ENCODE data around the gene CALN1. TPM values are rescaled to one million over a fixed set of nuclear protein-coding genes. Genes with fewer than 3 reads are reported as not detected.
"Not testable (repeated sequence)": the region's sequence is repeated elsewhere in the genome, so short reads cannot be mapped to it uniquely, and the experiment has no call there.

Gene CALN1
- total RNA-seq, 1 donor: under 0.01 TPM

DNA sequence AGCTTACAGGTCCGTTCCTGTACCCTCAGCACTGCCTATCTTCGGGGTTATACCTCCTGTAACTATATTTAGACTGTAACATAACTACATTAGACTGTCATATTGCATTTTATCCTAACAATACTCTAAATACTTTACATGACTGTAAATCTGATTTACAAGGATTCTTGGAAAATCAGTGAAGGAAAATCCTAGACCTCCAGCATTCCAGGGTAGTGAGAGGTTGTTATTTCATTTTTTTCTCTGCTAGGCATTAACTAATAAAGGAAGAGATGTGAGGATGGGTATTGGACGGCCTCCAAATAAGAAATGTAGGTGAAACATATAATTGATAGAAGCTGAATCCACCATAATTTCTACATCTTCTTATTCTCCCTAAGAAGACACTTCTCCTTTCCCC, 569.4 kb downstream of the CALN1 start:
- no peak overlapping the region for H3K4me3 ChIP-seq (ENCODE audit: low read depth, low read length)
- TF ChIP-seq, protein P1, sequence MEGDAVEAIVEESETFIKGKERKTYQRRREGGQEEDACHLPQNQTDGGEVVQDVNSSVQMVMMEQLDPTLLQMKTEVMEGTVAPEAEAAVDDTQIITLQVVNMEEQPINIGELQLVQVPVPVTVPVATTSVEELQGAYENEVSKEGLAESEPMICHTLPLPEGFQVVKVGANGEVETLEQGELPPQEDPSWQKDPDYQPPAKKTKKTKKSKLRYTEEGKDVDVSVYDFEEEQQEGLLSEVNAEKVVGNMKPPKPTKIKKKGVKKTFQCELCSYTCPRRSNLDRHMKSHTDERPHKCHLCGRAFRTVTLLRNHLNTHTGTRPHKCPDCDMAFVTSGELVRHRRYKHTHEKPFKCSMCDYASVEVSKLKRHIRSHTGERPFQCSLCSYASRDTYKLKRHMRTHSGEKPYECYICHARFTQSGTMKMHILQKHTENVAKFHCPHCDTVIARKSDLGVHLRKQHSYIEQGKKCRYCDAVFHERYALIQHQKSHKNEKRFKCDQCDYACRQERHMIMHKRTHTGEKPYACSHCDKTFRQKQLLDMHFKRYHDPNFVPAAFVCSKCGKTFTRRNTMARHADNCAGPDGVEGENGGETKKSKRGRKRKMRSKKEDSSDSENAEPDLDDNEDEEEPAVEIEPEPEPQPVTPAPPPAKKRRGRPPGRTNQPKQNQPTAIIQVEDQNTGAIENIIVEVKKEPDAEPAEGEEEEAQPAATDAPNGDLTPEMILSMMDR (IDR thresholded peaks at IDR 0.05; ENCODE audit: insufficient read depth, low read depth, low read length): no peak
- no peak for DNase-seq (ENCODE audit: low read depth)

DNA sequence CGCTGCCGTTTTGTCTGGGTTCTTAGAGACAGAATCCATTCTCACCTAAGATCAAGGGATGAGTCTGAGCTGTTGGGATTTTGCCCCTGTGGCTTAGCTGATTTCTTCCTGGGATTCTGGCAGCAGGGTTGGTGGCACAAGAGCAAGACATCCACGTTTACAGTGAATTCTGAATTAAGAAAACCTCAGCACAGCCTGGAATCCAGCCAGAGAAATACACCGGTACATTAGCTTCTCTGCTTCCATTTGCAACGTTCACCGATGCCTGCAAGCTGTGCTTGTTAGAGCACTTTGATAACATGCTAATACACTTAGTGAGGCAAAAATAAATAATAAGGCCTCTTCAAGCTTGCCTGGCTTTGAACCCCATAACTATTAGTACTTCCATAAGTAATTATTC, 569.8 kb downstream of the CALN1 start:
- no peak for DNase-seq (ENCODE audit: low read depth)
- TF ChIP-seq, protein P1 (IDR thresholded peaks at IDR 0.05; ENCODE audit: insufficient read depth, low read depth, low read length): no peak
- H3K4me3 ChIP-seq (ENCODE audit: low read depth, low read length): no peak overlapping the region

DNA sequence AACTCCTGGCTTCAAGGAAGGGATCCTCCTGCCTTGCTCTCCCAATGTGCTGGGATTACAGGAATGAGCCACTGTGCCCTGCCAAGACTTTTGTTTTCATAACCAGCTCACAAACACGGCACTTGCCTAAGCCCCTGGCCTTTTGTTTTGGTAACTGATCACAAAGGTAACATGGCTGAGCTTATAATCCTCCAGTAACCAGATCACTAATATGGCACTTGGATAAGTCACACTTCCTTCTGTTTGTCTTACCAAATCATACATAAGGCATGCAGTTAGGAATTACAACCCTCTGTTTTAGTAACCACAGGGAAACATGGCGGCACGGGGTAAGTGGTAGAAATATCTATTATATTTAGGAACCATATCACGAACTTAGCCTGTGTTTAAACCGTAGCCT, 577.1 kb downstream of the CALN1 start:
- TF ChIP-seq, protein P1 (IDR thresholded peaks at IDR 0.05; ENCODE audit: insufficient read depth, low read depth, low read length): no peak

DNA sequence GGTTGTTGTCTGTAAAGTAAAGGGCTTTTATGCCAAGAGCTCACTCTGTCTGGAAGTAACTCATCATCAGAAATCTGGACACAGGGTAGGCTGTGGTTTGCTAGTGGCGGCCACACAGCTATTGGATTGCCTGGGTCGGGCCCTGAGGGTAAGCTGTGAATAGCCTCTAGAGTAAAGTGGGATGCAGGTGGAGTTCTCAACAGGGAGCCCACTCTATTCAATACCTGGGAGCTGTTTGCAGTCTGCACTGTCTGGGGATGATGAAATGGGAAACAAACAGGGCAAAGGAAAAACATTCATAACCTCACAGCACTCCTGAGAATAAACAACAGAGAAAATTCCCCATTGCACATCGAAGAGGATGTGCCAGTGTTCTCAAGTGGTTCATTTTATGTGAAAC, 582.6 kb downstream of the CALN1 start:
- no peak for DNase-seq (ENCODE audit: low read depth)
- TF ChIP-seq, protein P1 (IDR thresholded peaks at IDR 0.05; ENCODE audit: insufficient read depth, low read depth, low read length): no peak
- H3K4me3 ChIP-seq (ENCODE audit: low read depth, low read length): no peak overlapping the region

More for the DNA sequence above, 577.1 kb downstream of the CALN1 start:
- H3K4me3 ChIP-seq (ENCODE audit: low read depth, low read length): no peak overlapping the region
- DNase-seq (ENCODE audit: low read depth): no peak

DNA sequence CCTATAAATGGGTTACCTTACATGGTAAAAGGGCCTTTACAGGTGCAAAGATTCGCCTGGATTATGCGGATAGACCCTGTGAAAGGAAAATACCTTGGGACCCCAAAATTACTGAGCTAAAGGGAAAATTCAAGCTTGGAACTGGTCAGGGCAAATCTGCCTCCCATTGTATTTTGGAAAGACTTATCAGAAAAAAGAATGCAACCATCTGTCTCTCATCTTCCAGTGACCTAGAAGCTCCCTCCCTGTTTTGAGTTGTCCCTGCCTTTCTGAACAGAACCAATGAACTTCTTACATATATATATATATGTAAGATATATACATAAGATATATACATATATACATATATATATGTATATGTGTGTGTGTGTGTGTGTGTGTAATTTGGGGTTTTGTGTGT, 583.8 kb downstream of the CALN1 start:
- DNase-seq (ENCODE audit: low read depth): no peak
- no peak overlapping the region for H3K4me3 ChIP-seq (ENCODE audit: low read depth, low read length)
- TF ChIP-seq, protein P1 (IDR thresholded peaks at IDR 0.05; ENCODE audit: insufficient read depth, low read depth, low read length): no peak

DNA sequence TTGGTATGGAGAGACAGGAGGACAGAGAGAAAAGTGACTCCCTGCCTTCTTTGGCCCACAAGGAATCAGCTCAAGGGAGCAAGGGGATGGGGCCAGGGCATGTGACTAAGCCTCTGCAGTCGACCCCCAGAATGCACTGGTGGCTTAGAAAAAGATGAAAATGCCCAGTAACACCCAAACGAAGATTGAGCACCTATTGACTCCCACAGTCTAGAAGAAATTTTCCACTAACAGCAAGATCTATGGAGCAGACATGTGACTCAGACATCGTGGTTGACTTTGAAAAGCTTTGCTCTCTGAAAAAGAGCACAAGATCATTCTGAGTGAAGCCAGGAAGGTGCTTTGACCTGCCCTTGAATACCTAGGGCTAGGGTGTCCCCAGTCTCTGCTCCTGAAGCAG, 586.0 kb downstream of the CALN1 start:
- no peak for DNase-seq (ENCODE audit: low read depth)
- TF ChIP-seq, protein P1 (IDR thresholded peaks at IDR 0.05; ENCODE audit: insufficient read depth, low read depth, low read length): no peak
- no peak overlapping the region for H3K4me3 ChIP-seq (ENCODE audit: low read depth, low read length)

DNA sequence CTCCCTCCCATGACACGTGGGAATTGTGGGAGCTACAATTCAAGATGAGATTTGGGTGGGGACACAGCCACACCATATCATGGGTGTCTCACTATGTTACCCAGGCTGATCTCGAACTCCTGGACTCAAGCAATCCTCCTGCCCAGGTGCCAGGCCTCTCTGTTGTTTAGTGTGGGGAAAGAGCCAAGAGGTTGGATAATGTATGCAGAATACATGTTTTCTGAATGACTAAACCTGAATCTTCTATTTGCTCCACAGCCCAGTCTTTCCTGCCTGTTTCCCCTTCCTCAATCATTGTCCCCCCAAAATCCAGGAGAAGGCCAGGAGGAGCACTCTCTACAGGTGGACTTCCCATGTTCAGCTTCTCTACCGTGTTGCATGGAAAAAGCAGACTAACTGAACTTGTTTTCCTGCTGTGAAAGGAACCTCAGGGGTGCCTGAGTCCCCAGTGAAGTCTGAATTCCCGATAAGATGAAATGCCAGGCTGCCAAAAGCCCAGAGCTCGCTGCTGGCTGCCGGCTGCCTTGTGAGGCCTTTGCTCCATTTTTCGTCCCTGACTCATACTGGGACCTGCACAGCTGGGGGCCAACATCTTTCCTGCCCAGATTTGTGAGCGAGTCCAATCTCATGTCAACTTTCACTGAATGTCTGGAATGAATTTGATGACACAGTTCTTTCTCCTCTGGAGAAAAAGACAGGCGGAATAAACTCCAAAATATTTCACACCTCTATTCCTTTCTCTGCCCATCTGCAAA, 588.0 kb downstream of the CALN1 start:
- TF ChIP-seq, protein P1 (IDR thresholded peaks at IDR 0.05; ENCODE audit: insufficient read depth, low read depth, low read length): no peak
- H3K4me3 ChIP-seq (ENCODE audit: low read depth, low read length): no peak overlapping the region
- DNase-seq (ENCODE audit: low read depth): no peak

DNA sequence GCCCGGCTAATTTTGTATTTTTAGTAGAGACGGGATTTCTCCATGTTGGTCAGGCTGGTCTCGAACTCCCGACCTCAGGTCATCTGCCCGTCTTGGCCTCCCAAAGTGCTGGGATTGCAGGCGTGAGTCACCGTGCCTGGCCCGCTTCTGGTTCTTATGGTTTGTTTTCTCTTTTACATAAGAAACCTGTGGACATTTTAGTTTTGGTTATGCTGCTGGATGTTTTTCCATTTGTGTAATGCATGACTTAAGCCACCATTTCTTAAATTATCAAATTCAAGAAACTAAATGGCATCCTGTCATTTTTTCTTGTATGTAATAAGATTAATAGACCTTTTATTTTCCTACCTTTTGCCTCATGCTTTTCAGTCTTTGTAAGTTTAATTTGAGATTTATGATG, 589.7 kb downstream of the CALN1 start:
- H3K4me3 ChIP-seq (ENCODE audit: low read depth, low read length); DNase-seq (ENCODE audit: low read depth): not testable (repeated sequence)

Measured in fibroblast of villous mesenchyme (primary cell).